GM12878 (cell line): ENCODE results near the gene AGBL4. TPM values are rescaled to one million over a fixed set of nuclear protein-coding genes. Genes with fewer than 3 reads are reported as not detected.

ENCODE experiments used
- ATAC-seq: fragments of 200-7000 bp; cut with Tn5 transposase; 3 replicates; pipeline ENCODE4 v1.9.1; 2020; ENCODE audit warnings: mild to moderate bottlenecking, moderate library complexity
- BruUV-seq: library from RNA; stranded (reverse); fragments of 400-500 nt; replicated peaks from 2 replicates; lab custom pipeline; 2021; lab: Mats Ljungman, UMichigan
- CTCF ChIA-PET: fragments of 300-600 bp; sonication (Branson Sonifier 250); formaldehyde crosslinking; extraction: SDS; loops from one replicate; lab custom pipeline; 2021; ENCODE audit warnings: inconsistent platforms; lab: Yijun Ruan, JAX
- POLR2A ChIA-PET: fragments of 350-600 bp; formaldehyde crosslinking; extraction: SDS; loops from one replicate; lab custom pipeline; 2021; ENCODE audit warnings: inconsistent platforms; lab: Charles Lee
- RAD21 ChIA-PET: fragments of 300-600 bp; sonication (Branson Sonifier 250); formaldehyde crosslinking; loops from one replicate; lab custom pipeline; 2023; ENCODE audit warnings: antibody characterized with exemption; ENCODE audit not compliant: unreplicated experiment; lab: Charles Lee
- SMC1A ChIA-PET: fragments of 300-600 bp; sonication (Branson Sonifier 250); formaldehyde crosslinking; loops from one replicate; lab custom pipeline; 2023; ENCODE audit not compliant: unreplicated experiment, uncharacterized antibody; lab: Charles Lee
- DNase-seq: peaks from one replicate; pipeline ENCODE4 v3.0.0-alpha.2; 2011; ENCODE audit warnings: low read depth, low spot score
- FAIRE-seq: peaks from 3 replicates; lab custom pipeline; 2011; peaks lifted over from hg19 to GRCh38; lab: Jason Lieb, UNC
- H2AFZ ChIP-seq: 2 replicates; pipeline ENCODE4 v1.6.0; 2011; ENCODE audit warnings: low read depth, low read length, control low read depth; ENCODE audit not compliant: control insufficient read depth
- H3K27ac ChIP-seq: 2 replicates; pipeline ENCODE4 v1.5.1; 2011; ENCODE audit warnings: control low read depth; ENCODE audit not compliant: control insufficient read depth, insufficient read depth
- H3K27me3 ChIP-seq, 2 experiments: replicated peaks in 1 of 2; 2 replicates each; pipeline versions ENCODE4 v1.6.0 to v1.6.1; 2011; ENCODE audit warnings: low read length in 1 of 2; ENCODE audit not compliant: control insufficient read depth in 2 of 2, insufficient read depth in 2 of 2
- H3K36me3 ChIP-seq, 2 experiments: 2 replicates each; pipeline ENCODE4 v1.5.1; 2011; ENCODE audit warnings: low read length in 1 of 2; ENCODE audit not compliant: control insufficient read depth in 2 of 2, insufficient read depth in 2 of 2
- H3K4me1 ChIP-seq: 2 replicates; pipeline ENCODE4 v1.6.1; 2011; ENCODE audit warnings: mild to moderate bottlenecking, low read length, moderate library complexity, mixed read lengths; ENCODE audit not compliant: control insufficient read depth, insufficient read depth
- H3K4me2 ChIP-seq: 2 replicates; pipeline ENCODE4 v1.6.0; 2011; ENCODE audit warnings: control low read depth; ENCODE audit not compliant: control insufficient read depth, insufficient read depth
- H3K4me3 ChIP-seq: fragments of 200-600 bp; sonication (generic); 2 replicates; pipeline ENCODE4 v1.5.1; 2016
- H3K79me2 ChIP-seq: 2 replicates; pipeline ENCODE4 v1.6.0; 2011; ENCODE audit warnings: low read length; ENCODE audit not compliant: control insufficient read depth, insufficient read depth
- H3K9ac ChIP-seq: 2 replicates; pipeline ENCODE4 v1.8.0; 2011; ENCODE audit warnings: low read length, control low read depth, mixed read lengths; ENCODE audit not compliant: control insufficient read depth, insufficient read depth
- H3K9me3 ChIP-seq: replicated peaks from 3 replicates; pipeline ENCODE4 v1.5.1; 2011; ENCODE audit warnings: mild to moderate bottlenecking, low read length; ENCODE audit not compliant: control insufficient read depth, insufficient read depth
- H4K20me1 ChIP-seq: 2 replicates; pipeline ENCODE4 v1.6.0; 2011; ENCODE audit not compliant: control insufficient read depth, insufficient read depth
- ASH2L ChIP-seq: fragments of 300-600, 200-600 bp; sonication (generic); IDR thresholded peaks from 2 replicates; pipeline ENCODE4 v1.6.1; 2017; ENCODE audit warnings: low read depth, mild to moderate bottlenecking, borderline replicate concordance
- CBX5 ChIP-seq: sonication (generic); IDR thresholded peaks from 2 replicates; pipeline ENCODE4 v1.6.1; 2016; ENCODE audit warnings: low read depth, moderate library complexity, mild to moderate bottlenecking, inconsistent platforms
- CUX1 ChIP-seq: IDR thresholded peaks from 2 replicates; pipeline ENCODE4 v1.6.1; 2012; ENCODE audit warnings: improper control_type of control experiment, low read depth, low read length; ENCODE audit not compliant: insufficient replicate concordance
- EP300 ChIP-seq, 2 experiments: fragments of 150-350 bp in 1 of 2; IDR thresholded peaks; 2 replicates each; pipeline ENCODE4 v1.6.1; 2011 to 2012; ENCODE audit warnings: low read depth in 2 of 2, low read length in 2 of 2, borderline replicate concordance in 1 of 2, improper control_type of control experiment in 1 of 2, inconsistent platforms in 1 of 2; ENCODE audit not compliant: control insufficient read depth in 1 of 2
- IKZF1 ChIP-seq: fragments of 450-650 bp; conservative IDR thresholded peaks from 2 replicates; pipeline ENCODE4 v1.6.1; 2017; ENCODE audit warnings: antibody characterized with exemption, mild to moderate bottlenecking
- MXI1 ChIP-seq: fragments of 150-350 bp; IDR thresholded peaks from 2 replicates; pipeline ENCODE4 v1.6.1; 2011; ENCODE audit warnings: low read depth, mild to moderate bottlenecking, inconsistent platforms, low read length, improper control_type of control experiment
- NR2C1 ChIP-seq: fragments of 450-650 bp; IDR thresholded peaks from 2 replicates; pipeline ENCODE4 v1.6.1; 2017; ENCODE audit warnings: antibody characterized with exemption, mild to moderate bottlenecking, moderate library complexity
- NR2C2 ChIP-seq: IDR thresholded peaks from 2 replicates; pipeline ENCODE4 v1.6.1; 2011; ENCODE audit warnings: borderline replicate concordance, low read depth; ENCODE audit not compliant: control insufficient read depth, insufficient read length
- POU2F2 ChIP-seq: IDR thresholded peaks from 3 replicates; pipeline ENCODE4 v1.6.1; 2011; ENCODE audit warnings: low read depth, mild to moderate bottlenecking, low read length, borderline replicate concordance
- SMARCA5 ChIP-seq: fragments of 450-650 bp; IDR thresholded peaks from 2 replicates; pipeline ENCODE4 v1.6.1; 2017; ENCODE audit warnings: mild to moderate bottlenecking
- SRF ChIP-seq, 2 experiments: IDR thresholded peaks; 2 replicates each; pipeline ENCODE4 v1.6.1; 2011; ENCODE audit warnings: low read depth in 2 of 2, low read length in 2 of 2, mild to moderate bottlenecking in 1 of 2, moderate library complexity in 1 of 2
- TBL1XR1 ChIP-seq: IDR thresholded peaks from 2 replicates; pipeline ENCODE4 v1.6.1; 2012; ENCODE audit warnings: low read depth, low read length, improper control_type of control experiment
- ZNF207 ChIP-seq: fragments of 450-650 bp; IDR thresholded peaks from 2 replicates; pipeline ENCODE4 v1.6.1; 2014; ENCODE audit warnings: antibody characterized with exemption, mild to moderate bottlenecking, borderline replicate concordance
- ZNF24 ChIP-seq: fragments of 450-650 bp; IDR thresholded peaks from 2 replicates; pipeline ENCODE4 v1.6.1; 2017; ENCODE audit warnings: antibody characterized with exemption, mild to moderate bottlenecking
- ZNF384 ChIP-seq: IDR thresholded peaks from 2 replicates; pipeline ENCODE4 v1.6.1; 2012; ENCODE audit warnings: low read depth, mild to moderate bottlenecking, low read length, improper control_type of control experiment, borderline replicate concordance
- WGBS: methylation state at CpG from one replicate; pipeline ENCODE4 v1.1.6; 2016; ENCODE audit warnings: low lambda C conversion rate; ENCODE audit not compliant: insufficient replicate concordance, insufficient coverage; ENCODE audit errors: missing lambda C conversion rate; 5-methylcytosine and 5-hydroxymethylcytosine counted together
- in situ Hi-C: fragments of 300-500 bp; cut with MboI; formaldehyde crosslinking; loops from 9 replicates; pipeline ENCODE4 v1.14.3; 2018; ENCODE audit warnings: mixed read lengths
- intact Hi-C: fragments of 100-400 bp; cut with micrococcal nuclease; formaldehyde crosslinking; loops from one replicate; pipeline ENCODE4 v1.14.2; 2022; ENCODE audit not compliant: unreplicated experiment
- polyA plus RNA-seq, 11 experiments: library from polyadenylated mRNA; depleted of rRNA in 4 of 11; unstranded in 6 of 11; stranded (reverse) in 5 of 11; fragments of >200 nt; fragmentation: Nextera tagmentation in 4 of 11; fragmentation: Illumina TruSeq in 1 of 11; extraction: Ambion mirVana in 4 of 11; extraction: Trizol in 1 of 11; gene quantifications; 1 replicate in 1 of 11; 2 replicates in 10 of 11; pipeline versions ENCODE4 v1.2.1 to v1.2.3, GENCODE V29; 2011 to 2016; ENCODE audit warnings: inconsistent platforms in 2 of 11, missing spikeins in 2 of 11, low read depth in 1 of 11
- total RNA-seq, 4 experiments: library from RNA; depleted of rRNA in 3 of 4; stranded (reverse); fragments of >200 nt in 3 of 4; fragmentation: Illumina TruSeq in 1 of 4; extraction: Trizol in 1 of 4; gene quantifications; 2 replicates each; pipeline versions ENCODE4 v1.2.1 to v1.2.3, GENCODE V29; 2013 to 2021

AGBL4 gene
- total and polyA plus RNA-seq, 10 of the 15 experiments (the other 5 are each of a cell fraction or from before 2014, with no cell fraction given) = 0.31 TPM; not detected in 9

DNA sequence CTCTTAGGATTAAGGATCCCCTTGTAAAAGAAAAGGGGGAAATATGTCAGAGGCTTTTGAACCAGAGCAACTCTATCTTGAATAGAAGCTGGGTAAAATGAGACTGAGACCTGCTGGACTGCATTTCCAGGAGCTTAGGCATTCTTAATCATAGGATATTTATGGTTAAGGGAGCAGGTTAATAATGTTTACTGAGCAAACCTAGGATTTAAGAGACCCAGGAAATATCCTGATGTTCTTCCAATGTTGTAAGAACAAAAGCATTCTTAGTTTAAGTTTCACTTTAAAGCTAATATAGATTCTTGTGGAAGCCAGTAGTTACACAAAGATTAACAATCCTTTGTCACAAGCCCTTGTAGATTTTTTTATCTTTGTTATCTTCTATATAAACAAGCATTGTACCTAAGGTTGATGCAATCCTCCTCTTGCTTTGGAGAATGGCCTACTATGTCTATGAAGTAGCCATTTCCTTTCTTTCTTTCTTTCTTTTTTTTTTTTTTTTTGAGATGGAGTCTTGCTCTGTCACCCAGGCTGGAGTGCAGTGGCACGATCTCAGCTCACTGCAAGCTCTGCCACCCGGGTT lies 676.9 kb downstream of the AGBL4 start:
- Histone ChIP-seq H3K27me3 (no peaks in the 10 kb centered on the region), H3K9me3 (no peaks in the 10 kb centered on the region), H3K9ac (no peak overlapping the region), H3K36me3 (no peaks in the 10 kb centered on the region), H3K27ac (no peak overlapping the region), H3K79me2 (no peaks in the 10 kb centered on the region), H3K4me1 (no peaks in the 10 kb centered on the region), H2AFZ (no peak overlapping the region), H3K4me3 (no peak overlapping the region), H4K20me1 (no peaks in the 10 kb centered on the region), H3K4me2 (no peak overlapping the region)
- ChIA-PET RAD21 (no interaction called here), POLR2A (no interaction called here), SMC1A (interaction anchor here (1.1 kb wide), 1 partner anchor 14 kb away, joined by 3 read pairs; no protein-coding TSS in a partner anchor), CTCF (no interaction called here)
- in situ Hi-C loops (no loop called here), intact Hi-C loops (no loop called here)
- no peak for FAIRE-seq
- no peak for DNase-seq
- no peak for ATAC-seq
- TF ChIP-seq ZNF384 = no peak
- no peak for TF ChIP-seq SRF (IDR thresholded peaks at IDR 0.05; ENCODE audit: low read depth in 2 of 2, low read length in 2 of 2)
- no peak for TF ChIP-seq NR2C2
- no peak for TF ChIP-seq NR2C1
- TF ChIP-seq TBL1XR1 = no peak
- no peak for TF ChIP-seq IKZF1
- TF ChIP-seq ZNF24 = no peak
- no peak for TF ChIP-seq ZNF207
- TF ChIP-seq MXI1 = no peak
- no peak for TF ChIP-seq CBX5
- no peak for TF ChIP-seq SMARCA5
- no peak for TF ChIP-seq EP300 (IDR thresholded peaks at IDR 0.05; ENCODE audit: borderline replicate concordance in 1 of 2, control insufficient read depth in 1 of 2, low read depth in 2 of 2, low read length in 2 of 2)
- no peak for TF ChIP-seq CUX1
- TF ChIP-seq POU2F2 = no peak
- TF ChIP-seq ASH2L = no peak
- no TSS peak for BruUV-seq
- 0% methylated on average over 2 of the region's 2 CpGs for WGBS
